Neuronal stem cell (in vitro differentiated cells): ENCODE results near the gene CDKL1. TPM values are rescaled to one million over a fixed set of nuclear protein-coding genes. Genes with fewer than 3 reads are reported as not detected.

ENCODE experiments used
- DNase-seq: peaks from one replicate; pipeline ENCODE4 v3.0.0-alpha.2; 2013; ENCODE audit warnings: low spot score
- H2AFZ ChIP-seq: one replicate; pipeline ENCODE4 v1.6.1; 2013; ENCODE audit warnings: mild to moderate bottlenecking, low read length, inconsistent platforms
- H2AK5ac ChIP-seq: 2 replicates; pipeline ENCODE4 v1.6.1; 2013; ENCODE audit warnings: low read depth, mild to moderate bottlenecking, inconsistent platforms, low read length, moderate library complexity, mixed read lengths
- H2BK120ac ChIP-seq: 2 replicates; pipeline ENCODE4 v1.6.1; 2013; ENCODE audit warnings: low read depth, mild to moderate bottlenecking, inconsistent platforms, low read length, moderate library complexity, mixed read lengths
- H2BK12ac ChIP-seq: one replicate; pipeline ENCODE4 v1.6.1; 2013; ENCODE audit warnings: low read length, inconsistent platforms
- H2BK15ac ChIP-seq: 2 replicates; pipeline ENCODE4 v1.6.1; 2013; ENCODE audit warnings: mild to moderate bottlenecking, low read length, inconsistent platforms, mixed read lengths
- H2BK5ac ChIP-seq: one replicate; pipeline ENCODE4 v1.6.1; 2013; ENCODE audit warnings: inconsistent platforms, mild to moderate bottlenecking, low read length, moderate library complexity
- H3K14ac ChIP-seq: one replicate; pipeline ENCODE4 v1.6.1; 2013; ENCODE audit warnings: low read length, inconsistent platforms
- H3K18ac ChIP-seq: 2 replicates; pipeline ENCODE4 v1.6.1; 2013; ENCODE audit warnings: low read length, inconsistent platforms
- H3K23ac ChIP-seq: 2 replicates; pipeline ENCODE4 v1.6.1; 2013; ENCODE audit warnings: low read depth, mild to moderate bottlenecking, mixed read lengths, low read length, inconsistent platforms; ENCODE audit not compliant: poor library complexity
- H3K27ac ChIP-seq: replicated peaks from 3 replicates; pipeline ENCODE4 v1.5.1; 2013; ENCODE audit warnings: low read length, inconsistent platforms
- H3K27me3 ChIP-seq, 3 experiments: 2 replicates each; pipeline ENCODE4 v1.6.1; 2013; ENCODE audit warnings: low read length in 3 of 3, mild to moderate bottlenecking in 2 of 3, inconsistent platforms in 1 of 3, low read depth in 1 of 3, mixed read lengths in 1 of 3, moderate library complexity in 1 of 3; ENCODE audit not compliant: control insufficient read depth in 3 of 3, insufficient read depth in 3 of 3
- H3K36me3 ChIP-seq, 2 donors: replicated peaks in 1 of 2; 2 replicates each; pipeline ENCODE4 v1.6.1; 2013; ENCODE audit warnings: low read length in 2 of 2; ENCODE audit not compliant: control insufficient read depth in 2 of 2, insufficient read depth in 2 of 2
- H3K4ac ChIP-seq: 2 replicates; pipeline ENCODE4 v1.6.1; 2013; ENCODE audit warnings: inconsistent platforms, mild to moderate bottlenecking, low read length, moderate library complexity
- H3K4me1 ChIP-seq, 2 donors: 1 replicate in 1 of 2; 2 replicates in 1 of 2; pipeline ENCODE4 v1.6.1; 2013; ENCODE audit warnings: low read length in 2 of 2, low read depth in 1 of 2; ENCODE audit not compliant: control insufficient read depth in 2 of 2, insufficient read depth in 1 of 2
- H3K4me2 ChIP-seq: one replicate; pipeline ENCODE4 v1.6.1; 2013; ENCODE audit warnings: mild to moderate bottlenecking, low read length, inconsistent platforms; ENCODE audit not compliant: insufficient read depth, poor library complexity, severe bottlenecking
- H3K4me3 ChIP-seq, 2 donors: 2 replicates each; pipeline ENCODE4 v1.5.1; 2013; ENCODE audit warnings: low read length in 2 of 2, mild to moderate bottlenecking in 2 of 2, inconsistent platforms in 1 of 2, moderate library complexity in 1 of 2
- H3K79me1 ChIP-seq: one replicate; pipeline ENCODE4 v1.6.1; 2013; ENCODE audit warnings: low read depth, mild to moderate bottlenecking, inconsistent platforms, low read length, moderate library complexity
- H3K9ac ChIP-seq: one replicate; pipeline ENCODE4 v1.6.1; 2013; ENCODE audit warnings: mild to moderate bottlenecking, low read depth, low read length, inconsistent platforms; ENCODE audit not compliant: poor library complexity
- H3K9me3 ChIP-seq, 2 donors: replicated peaks in 1 of 2; 2 replicates each; pipeline versions ENCODE3 to v1.6.1; 2013; ENCODE audit warnings: low read length in 2 of 2, mild to moderate bottlenecking in 2 of 2, inconsistent platforms in 1 of 2, low read depth in 1 of 2, mixed read lengths in 1 of 2, moderate library complexity in 1 of 2; ENCODE audit not compliant: control insufficient read depth in 2 of 2, insufficient read depth in 1 of 2
- H4K8ac ChIP-seq: one replicate; pipeline ENCODE4 v1.6.1; 2013; ENCODE audit warnings: low read depth, mild to moderate bottlenecking, inconsistent platforms, low read length, moderate library complexity
- H4K91ac ChIP-seq: one replicate; pipeline ENCODE4 v1.6.1; 2013; ENCODE audit warnings: low read length, low read depth, mild to moderate bottlenecking, inconsistent platforms; ENCODE audit not compliant: poor library complexity
- WGBS, 2 donors: extraction: QIAGEN DNeasy Blood & Tissue Kit; methylation state at CpG; one replicate each; pipeline ENCODE4 v1.1.7; 2013; ENCODE audit warnings: missing lambda C conversion rate in 2 of 2, mixed read lengths in 1 of 2; ENCODE audit not compliant: insufficient read length in 2 of 2, insufficient replicate concordance in 1 of 2; ENCODE audit errors: extremely low coverage in 2 of 2; 5-methylcytosine and 5-hydroxymethylcytosine counted together
- small RNA-seq: library from polyadenylated mRNA; stranded (forward); fragments of <200 nt; extraction: miRNeasy Mini kit (QIAGEN cat#:217004); gene quantifications from one replicate; pipeline ENCODE3, GENCODE V24; 2013; ENCODE audit not compliant: insufficient read depth

Gene CDKL1

GRCh38 chr14:50288146-50288545, 108.5 kb downstream of the CDKL1 start:
- Histone ChIP-seq H3K4ac (no peak overlapping the region), H2BK12ac (no peak overlapping the region), H3K18ac (no peak overlapping the region), H3K4me2 (no peak overlapping the region), H3K79me1 (no peaks in the 10 kb centered on the region), H3K14ac (no peak overlapping the region), H3K27me3 (no peaks in the 10 kb centered on the region), H4K91ac (no peak overlapping the region), H3K4me3 (no peak overlapping the region), H3K23ac (no peak overlapping the region), H3K36me3 (peaks cover 1 to 25% of the 10 kb centered on the region in 2 donors), H2BK5ac (no peak overlapping the region), H3K4me1 (no peaks in the 10 kb centered on the region), H3K9me3 (no peaks in the 10 kb centered on the region), H3K9ac (no peak overlapping the region), H2AK5ac (no peak overlapping the region), H3K27ac (no peak overlapping the region), H4K8ac (no peak overlapping the region), H2AFZ (no peak overlapping the region), H2BK15ac (no peak overlapping the region), H2BK120ac (no peak overlapping the region)
- WGBS, 2 donors = no CpG with 5 or more reads among the region's 5 CpGs
- DNase-seq = no peak

- Histone ChIP-seq H3K36me3 (peaks cover 4 to 27% of the 10 kb centered on the region in 2 donors), H3K79me1 (no peaks in the 10 kb centered on the region), H3K23ac (no peak overlapping the region), H3K4me2 (no peak overlapping the region), H4K91ac (no peak overlapping the region), H2AK5ac (no peak overlapping the region), H3K4ac (no peak overlapping the region), H3K18ac (no peak overlapping the region), H3K9me3 (no peaks in the 10 kb centered on the region), H3K4me1 (no peaks in the 10 kb centered on the region), H2BK120ac (no peak overlapping the region), H3K27me3 (no peaks in the 10 kb centered on the region), H3K9ac (no peak overlapping the region), H4K8ac (no peak overlapping the region), H3K14ac (no peak overlapping the region), H3K4me3 (no peak overlapping the region), H2BK12ac (no peak overlapping the region), H2BK15ac (no peak overlapping the region), H3K27ac (no peak overlapping the region), H2AFZ (no peak overlapping the region), H2BK5ac (no peak overlapping the region)
- DNase-seq = no peak
Observed at GRCh38 chr14:50285861-50286260, 110.8 kb downstream of the CDKL1 start.

Small RNA genes within 50 kb of the gene (small RNA-seq; reads per million reads assigned to genes)
- not detected for gene MIR4504
